Esophagus muscularis mucosa (tissue), 3 donors: ENCODE measurements around the gene BLACAT1.

ENCODE experiments used
- POLR2AphosphoS5 ChIP-seq, 2 donors: sonication (generic); formaldehyde crosslinking; IDR thresholded peaks; one replicate each; pipeline ENCODE4 v1.6.1; 2017; ENCODE audit warnings: antibody characterized with exemption in 2 of 2
- TF ChIP-seq, protein P1 (sequence below), 3 experiments: fragments of 200-600 bp in 2 of 3; fragments of 450-650 bp in 1 of 3; sonication (generic) in 2 of 3; IDR thresholded peaks; one replicate each; pipeline ENCODE4 v1.5.1; 2017 to 2019; ENCODE audit warnings: antibody characterized with exemption in 3 of 3, mild to moderate bottlenecking in 2 of 3, moderate library complexity in 1 of 3

DNA sequence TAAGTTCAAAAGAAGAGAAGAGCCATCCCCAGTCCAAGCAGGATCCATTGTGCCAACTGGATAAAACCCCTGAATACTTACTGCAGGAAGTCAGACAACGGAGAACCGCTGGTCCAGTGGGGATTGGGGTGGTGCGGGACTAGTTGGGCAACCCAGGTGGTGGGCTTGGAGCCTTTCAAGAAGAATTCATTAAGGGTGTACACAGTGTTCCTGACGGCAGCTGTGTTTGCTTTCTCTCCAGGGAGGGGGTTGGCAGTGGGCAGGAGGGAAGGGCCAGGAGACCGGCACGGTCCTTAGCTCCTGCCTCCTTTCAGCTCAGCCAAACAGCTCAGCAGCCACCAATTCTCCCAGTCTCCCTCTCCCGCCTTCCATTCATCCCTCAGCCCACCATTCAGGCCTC, 41.5 kb upstream of the BLACAT1 start:
- no peak for TF ChIP-seq POLR2AphosphoS5 (IDR thresholded peaks at IDR 0.05)
- TF ChIP-seq, protein P1, sequence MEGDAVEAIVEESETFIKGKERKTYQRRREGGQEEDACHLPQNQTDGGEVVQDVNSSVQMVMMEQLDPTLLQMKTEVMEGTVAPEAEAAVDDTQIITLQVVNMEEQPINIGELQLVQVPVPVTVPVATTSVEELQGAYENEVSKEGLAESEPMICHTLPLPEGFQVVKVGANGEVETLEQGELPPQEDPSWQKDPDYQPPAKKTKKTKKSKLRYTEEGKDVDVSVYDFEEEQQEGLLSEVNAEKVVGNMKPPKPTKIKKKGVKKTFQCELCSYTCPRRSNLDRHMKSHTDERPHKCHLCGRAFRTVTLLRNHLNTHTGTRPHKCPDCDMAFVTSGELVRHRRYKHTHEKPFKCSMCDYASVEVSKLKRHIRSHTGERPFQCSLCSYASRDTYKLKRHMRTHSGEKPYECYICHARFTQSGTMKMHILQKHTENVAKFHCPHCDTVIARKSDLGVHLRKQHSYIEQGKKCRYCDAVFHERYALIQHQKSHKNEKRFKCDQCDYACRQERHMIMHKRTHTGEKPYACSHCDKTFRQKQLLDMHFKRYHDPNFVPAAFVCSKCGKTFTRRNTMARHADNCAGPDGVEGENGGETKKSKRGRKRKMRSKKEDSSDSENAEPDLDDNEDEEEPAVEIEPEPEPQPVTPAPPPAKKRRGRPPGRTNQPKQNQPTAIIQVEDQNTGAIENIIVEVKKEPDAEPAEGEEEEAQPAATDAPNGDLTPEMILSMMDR (IDR thresholded peaks at IDR 0.05), result no peak
